LNCaP clone FGC (cell line): ENCODE results near the gene CHRM2.

ENCODE experiments used
- DNase-seq: peaks from one replicate; pipeline ENCODE4 v3.0.0-alpha.2; 2011; ENCODE audit warnings: low read depth
- H3K4me3 ChIP-seq: 2 replicates; pipeline ENCODE4 v1.5.1; 2011; ENCODE audit warnings: mild to moderate bottlenecking, low read depth, low read length, control low read depth
- TF ChIP-seq, protein P1 (sequence below): IDR thresholded peaks from 2 replicates; pipeline ENCODE4 v1.5.1; 2012; ENCODE audit warnings: mild to moderate bottlenecking; ENCODE audit not compliant: control insufficient read depth, insufficient read depth; ENCODE audit errors: extremely low read depth

The CHRM2 gene

DNA sequence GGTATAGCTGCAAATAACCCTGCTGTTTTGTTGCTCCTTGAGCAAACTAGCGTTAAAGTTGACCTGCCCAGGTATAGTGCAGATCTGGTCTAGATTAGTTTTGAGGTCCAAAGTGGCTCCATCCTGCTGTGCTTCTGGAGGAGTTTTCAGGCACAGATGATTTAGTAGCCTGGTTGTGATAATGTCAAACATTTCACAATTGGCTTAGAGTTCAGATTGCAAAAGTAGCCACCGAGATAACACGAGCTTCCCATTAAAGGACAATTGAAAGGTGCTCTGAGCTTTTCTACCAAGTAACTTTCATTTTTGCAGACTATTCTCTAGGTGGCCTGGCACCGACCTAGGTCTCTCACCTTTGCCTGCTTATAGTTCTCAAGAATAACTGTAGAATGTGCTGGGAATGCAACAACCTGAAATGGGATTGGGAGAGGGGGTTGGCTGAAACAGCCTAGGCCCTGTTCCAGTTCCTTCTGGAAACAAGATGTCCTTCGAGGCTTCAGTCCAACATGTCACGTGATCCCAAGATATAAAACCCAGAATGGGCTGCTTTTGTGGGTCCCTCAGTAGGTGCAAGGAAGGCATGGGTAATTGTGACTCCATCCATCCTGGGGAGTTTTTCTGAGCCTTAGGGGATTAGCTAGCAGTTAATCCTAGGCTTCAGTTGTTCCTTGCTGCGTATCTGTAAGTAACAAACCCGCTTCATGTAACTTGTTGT, 201.0 kb downstream of the CHRM2 start:
- no peak overlapping the region for H3K4me3 ChIP-seq
- DNase-seq, result no peak
- TF ChIP-seq, protein P1, sequence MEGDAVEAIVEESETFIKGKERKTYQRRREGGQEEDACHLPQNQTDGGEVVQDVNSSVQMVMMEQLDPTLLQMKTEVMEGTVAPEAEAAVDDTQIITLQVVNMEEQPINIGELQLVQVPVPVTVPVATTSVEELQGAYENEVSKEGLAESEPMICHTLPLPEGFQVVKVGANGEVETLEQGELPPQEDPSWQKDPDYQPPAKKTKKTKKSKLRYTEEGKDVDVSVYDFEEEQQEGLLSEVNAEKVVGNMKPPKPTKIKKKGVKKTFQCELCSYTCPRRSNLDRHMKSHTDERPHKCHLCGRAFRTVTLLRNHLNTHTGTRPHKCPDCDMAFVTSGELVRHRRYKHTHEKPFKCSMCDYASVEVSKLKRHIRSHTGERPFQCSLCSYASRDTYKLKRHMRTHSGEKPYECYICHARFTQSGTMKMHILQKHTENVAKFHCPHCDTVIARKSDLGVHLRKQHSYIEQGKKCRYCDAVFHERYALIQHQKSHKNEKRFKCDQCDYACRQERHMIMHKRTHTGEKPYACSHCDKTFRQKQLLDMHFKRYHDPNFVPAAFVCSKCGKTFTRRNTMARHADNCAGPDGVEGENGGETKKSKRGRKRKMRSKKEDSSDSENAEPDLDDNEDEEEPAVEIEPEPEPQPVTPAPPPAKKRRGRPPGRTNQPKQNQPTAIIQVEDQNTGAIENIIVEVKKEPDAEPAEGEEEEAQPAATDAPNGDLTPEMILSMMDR, result no peak
